Fibroblast of lung (primary cell): Measurements from ENCODE around the gene CATSPER1. TPM values are rescaled to one million over a fixed set of nuclear protein-coding genes. Genes with fewer than 3 reads are reported as not detected.

Source experiments
- DNase-seq, 2 donors: peaks; one replicate each; pipeline versions ENCODE4 v3.0.0 to v3.0.0-alpha.2; 2010; ENCODE audit warnings: low read depth in 2 of 2
- H2AFZ ChIP-seq: 2 replicates; pipeline ENCODE4 v1.5.1; 2012; ENCODE audit warnings: low read length, control low read depth, inconsistent platforms
- H3K27ac ChIP-seq: 2 replicates; pipeline ENCODE4 v1.5.1; 2011; ENCODE audit warnings: low read length, control low read depth; ENCODE audit not compliant: insufficient read depth
- H3K27me3 ChIP-seq: 2 replicates; pipeline ENCODE4 v1.5.1; 2011; ENCODE audit warnings: mild to moderate bottlenecking, low read length; ENCODE audit not compliant: control insufficient read depth, insufficient read depth
- H3K36me3 ChIP-seq: 2 replicates; pipeline ENCODE4 v1.5.1; 2011; ENCODE audit warnings: low read length; ENCODE audit not compliant: control insufficient read depth, insufficient read depth
- H3K4me1 ChIP-seq: 2 replicates; pipeline ENCODE4 v1.5.1; 2011; ENCODE audit warnings: low read length; ENCODE audit not compliant: control insufficient read depth, insufficient read depth; ENCODE audit errors: extremely low read depth
- H3K4me2 ChIP-seq: 2 replicates; pipeline ENCODE4 v1.5.1; 2011; ENCODE audit warnings: low read length, control low read depth; ENCODE audit not compliant: insufficient read depth; ENCODE audit errors: extremely low read depth
- H3K4me3 ChIP-seq, 4 experiments: fragments of 200-600 bp in 1 of 4; sonication (generic) in 1 of 4; replicated peaks in 1 of 4; 2 replicates each; pipeline ENCODE4 v1.5.1; 2011 to 2016; ENCODE audit warnings: low read length in 4 of 4, low read depth in 3 of 4, mild to moderate bottlenecking in 3 of 4, control low read depth in 2 of 4, inconsistent platforms in 1 of 4, mixed read lengths in 1 of 4; ENCODE audit not compliant: insufficient read depth in 1 of 4; ENCODE audit errors: control extremely low read depth in 1 of 4
- H3K79me2 ChIP-seq: 2 replicates; pipeline ENCODE4 v1.5.1; 2012; ENCODE audit warnings: mild to moderate bottlenecking, low read length, inconsistent platforms; ENCODE audit not compliant: control insufficient read depth, insufficient read depth
- H3K9ac ChIP-seq: 2 replicates; pipeline ENCODE4 v1.5.1; 2011; ENCODE audit warnings: mild to moderate bottlenecking, low read length, control low read depth; ENCODE audit not compliant: insufficient read depth
- H3K9me3 ChIP-seq: 2 replicates; pipeline ENCODE4 v1.5.1; 2012; ENCODE audit warnings: low read depth, low read length; ENCODE audit not compliant: control insufficient read depth, insufficient read depth
- H4K20me1 ChIP-seq: 2 replicates; pipeline ENCODE4 v1.5.1; 2011; ENCODE audit warnings: low read length; ENCODE audit not compliant: control insufficient read depth, insufficient read depth; ENCODE audit errors: extremely low read depth
- CTCF ChIP-seq, 2 donors: IDR thresholded peaks in 1 of 2; conservative IDR thresholded peaks in 1 of 2; 1 replicate in 1 of 2; 2 replicates in 1 of 2; pipeline ENCODE4 v1.5.1; 2011 to 2012; ENCODE audit warnings: low read length in 2 of 2, control low read depth in 1 of 2, inconsistent platforms in 1 of 2, low read depth in 1 of 2, mild to moderate bottlenecking in 1 of 2
- EZH2 ChIP-seq: IDR thresholded peaks from 2 replicates; pipeline ENCODE4 v1.5.1; 2012; ENCODE audit warnings: low read length, control low read depth, mild to moderate bottlenecking; ENCODE audit errors: missing control alignments
- polyA plus RNA-seq, 2 donors: library from polyadenylated mRNA; depleted of rRNA in 1 of 2; stranded (reverse) in 1 of 2; unstranded in 1 of 2; fragments of >200 nt; gene quantifications; 2 replicates each; pipeline ENCODE4 v1.2.1, GENCODE V29; 2011 to 2012; ENCODE audit warnings: missing spikeins in 1 of 2
- total RNA-seq: library from RNA; depleted of rRNA; stranded (reverse); fragments of >200 nt; gene quantifications from 2 replicates; pipeline ENCODE4 v1.2.1, GENCODE V29; 2014

CATSPER1 gene
- total and polyA plus RNA-seq, 2 donors (not counting 1 experiment from before 2014, with no cell fraction given) = not detected

- H4K20me1 ChIP-seq = no peaks in the 10 kb centered on the region
- H3K27ac ChIP-seq = no peak overlapping the region
- no peak overlapping the region for H3K4me3 ChIP-seq
- H3K9ac ChIP-seq = no peak overlapping the region
- DNase-seq = no peak
- TF ChIP-seq EZH2 (no peak), CTCF (conservative IDR thresholded peaks at IDR 0.05 in 1 of 2, IDR thresholded peaks at IDR 0.05 in 1 of 2; ENCODE audit: low read depth in 1 of 2, low read length in 2 of 2) (no peak)
- no peaks in the 10 kb centered on the region for H3K9me3 ChIP-seq
- peaks cover 8% of the 10 kb centered on the region for H3K36me3 ChIP-seq
- H3K4me1 ChIP-seq = peaks cover 1% of the 10 kb centered on the region
- peaks cover 10% of the 10 kb centered on the region for H3K79me2 ChIP-seq
- H3K4me2 ChIP-seq = no peak overlapping the region
- peaks cover 7% of the 10 kb centered on the region for H3K27me3 ChIP-seq
- no peak overlapping the region for H2AFZ ChIP-seq
Measured at GRCh38 chr11:66008095-66008467, 18.2 kb downstream of the CATSPER1 start.

DNA sequence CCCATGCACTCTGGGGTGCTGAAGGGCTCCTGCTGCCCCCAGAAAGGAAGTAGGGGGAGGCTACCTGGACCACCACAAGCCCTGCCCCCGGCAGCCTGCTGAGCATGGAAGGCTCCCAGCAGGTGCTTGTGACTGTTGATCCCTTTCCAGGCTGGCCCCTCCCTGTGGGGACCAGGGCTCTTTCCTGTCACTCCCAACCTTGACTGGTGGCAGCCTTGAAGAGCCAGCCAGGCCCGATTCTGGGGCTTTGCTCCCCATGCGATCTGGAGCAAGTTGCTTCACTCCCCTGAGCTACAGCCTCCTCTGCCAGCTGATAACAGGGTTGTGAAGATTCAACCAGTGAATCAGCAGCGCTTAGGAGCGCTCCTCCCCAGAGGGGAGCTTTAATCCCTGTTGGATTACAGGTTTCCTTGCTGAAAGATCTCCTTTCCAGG, 19.1 kb downstream of the CATSPER1 start:
- Histone ChIP-seq H3K4me3 (no peak overlapping the region), H3K9ac (no peak overlapping the region), H3K27me3 (peaks cover 5% of the 10 kb centered on the region), H2AFZ (no peak overlapping the region), H3K9me3 (no peaks in the 10 kb centered on the region), H3K79me2 (peaks cover 15% of the 10 kb centered on the region), H3K4me2 (no peak overlapping the region), H3K4me1 (peaks cover 2% of the 10 kb centered on the region), H4K20me1 (no peaks in the 10 kb centered on the region), H3K36me3 (peaks cover 8% of the 10 kb centered on the region), H3K27ac (no peak overlapping the region)
- TF ChIP-seq EZH2 = no peak
- no peak for TF ChIP-seq CTCF (conservative IDR thresholded peaks at IDR 0.05 in 1 of 2, IDR thresholded peaks at IDR 0.05 in 1 of 2; ENCODE audit: low read depth in 1 of 2, low read length in 2 of 2)
- no peak for DNase-seq

GRCh38 chr11:66006891-66007176, 19.4 kb downstream of the CATSPER1 start:
- no peak for DNase-seq
- H3K9me3 ChIP-seq = no peaks in the 10 kb centered on the region

More at GRCh38 chr11:66006891-66007176, 19.4 kb downstream of the CATSPER1 start:
- H4K20me1 ChIP-seq = no peaks in the 10 kb centered on the region
- no peak overlapping the region for H3K9ac ChIP-seq
- H3K27ac ChIP-seq = no peak overlapping the region
- H3K27me3 ChIP-seq = peaks cover 5% of the 10 kb centered on the region
- TF ChIP-seq EZH2 = no peak
- no peak for TF ChIP-seq CTCF (conservative IDR thresholded peaks at IDR 0.05 in 1 of 2, IDR thresholded peaks at IDR 0.05 in 1 of 2; ENCODE audit: low read depth in 1 of 2, low read length in 2 of 2)
- H3K4me1 ChIP-seq = peaks cover 2% of the 10 kb centered on the region
- H3K79me2 ChIP-seq = peaks cover 16% of the 10 kb centered on the region
- H3K36me3 ChIP-seq = peaks cover 8% of the 10 kb centered on the region
- no peak overlapping the region for H3K4me2 ChIP-seq
- H2AFZ ChIP-seq = no peak overlapping the region
- H3K4me3 ChIP-seq = no peak overlapping the region
